GM12865 (cell line): ENCODE results near the gene FRMD1.

Experiments
- DNase-seq: peaks from one replicate; pipeline ENCODE4 v3.0.0; 2010; ENCODE audit warnings: low read depth
- H3K4me3 ChIP-seq: 2 replicates; pipeline ENCODE4 v1.5.1; 2011; ENCODE audit warnings: mild to moderate bottlenecking, low read depth, low read length, control low read depth
- CTCF ChIP-seq: IDR thresholded peaks from 2 replicates; pipeline ENCODE4 v1.5.1; 2011; ENCODE audit warnings: low read length, control low read depth, low read depth, inconsistent platforms; ENCODE audit not compliant: insufficient read depth; ENCODE audit errors: missing control alignments

The FRMD1 gene

GRCh38 chr6:168100011-168100802 lies 21.2 kb upstream of the FRMD1 start:
- DNase-seq = no peak
- TF ChIP-seq CTCF = no peak
- H3K4me3 ChIP-seq = no peak overlapping the region

GRCh38 chr6:168099201-168100010 lies 20.4 kb upstream of the FRMD1 start:
- DNase-seq = no peak
- TF ChIP-seq CTCF = no peak
- H3K4me3 ChIP-seq = no peak overlapping the region

- TF ChIP-seq CTCF = no peak
- H3K4me3 ChIP-seq = no peak overlapping the region
- DNase-seq = no peak
Observed at GRCh38 chr6:168098431-168098861, 19.4 kb upstream of the FRMD1 start.

- no peak overlapping the region for H3K4me3 ChIP-seq
- no peak for TF ChIP-seq CTCF
- no peak for DNase-seq
Observed at GRCh38 chr6:168097621-168098430, 18.8 kb upstream of the FRMD1 start.

- no peak for DNase-seq
Observed at GRCh38 chr6:168097221-168097620, 18.2 kb upstream of the FRMD1 start.

GRCh38 chr6:168096271-168096764 lies 17.3 kb upstream of the FRMD1 start:
- no peak for DNase-seq
- TF ChIP-seq CTCF = no peak
- H3K4me3 ChIP-seq = no peak overlapping the region

More at GRCh38 chr6:168097221-168097620, 18.2 kb upstream of the FRMD1 start:
- no peak for TF ChIP-seq CTCF
- H3K4me3 ChIP-seq = no peak overlapping the region
